ENCODE data around the gene KCNB1.

Gene KCNB1

GRCh38 chr20:49323622-49324238 is 158.7 kb downstream of the KCNB1 start:
- Mint-ChIP-seq H3K4me1 (peaks cover 23% of the 10 kb centered on the region), H3K27ac (peak overlapping the region in 2 of 3 experiments; percentile 64 to 80), H3K36me3 (ENCODE audit: low read depth) (no peaks in the 10 kb centered on the region), H3K27me3 (ENCODE audit: low read depth) (peaks cover 63% of the 10 kb centered on the region), H3K4me3 (no peak overlapping the region), H3K9me3 (no peaks in the 10 kb centered on the region)
- peak in 1 of 3 experiments; percentile 19 for TF ChIP-seq CTCF (IDR thresholded peaks at IDR 0.05; ENCODE audit: unreplicated experiment in 3 of 3)

GRCh38 chr20:49320460-49320859 is 162.0 kb downstream of the KCNB1 start:
- Mint-ChIP-seq H3K27me3 (ENCODE audit: low read depth) (peaks cover 83% of the 10 kb centered on the region), H3K9me3 (peaks cover 8% of the 10 kb centered on the region), H3K27ac (no peak overlapping the region), H3K4me3 (peak overlapping the region in 2 of 3 experiments; percentile 53 to 59), H3K36me3 (ENCODE audit: low read depth) (peaks cover 3% of the 10 kb centered on the region), H3K4me1 (peaks cover 20% of the 10 kb centered on the region)
- TF ChIP-seq CTCF (IDR thresholded peaks at IDR 0.05; ENCODE audit: unreplicated experiment in 3 of 3) = peak; percentile 44 to 54 (median 51)

GRCh38 chr20:49319208-49319809 is 163.2 kb downstream of the KCNB1 start:
- H3K4me1 Mint-ChIP-seq = peaks cover 19% of the 10 kb centered on the region
- H3K36me3 Mint-ChIP-seq (ENCODE audit: low read depth) = peaks cover 3% of the 10 kb centered on the region
- no peak overlapping the region for H3K27ac Mint-ChIP-seq
- peaks cover 8% of the 10 kb centered on the region for H3K9me3 Mint-ChIP-seq
- H3K4me3 Mint-ChIP-seq = peak overlapping the region; percentile 71 to 74 (median 72)
- H3K27me3 Mint-ChIP-seq (ENCODE audit: low read depth) = peaks cover 90% of the 10 kb centered on the region
- no peak for TF ChIP-seq CTCF (IDR thresholded peaks at IDR 0.05; ENCODE audit: unreplicated experiment in 3 of 3)

GRCh38 chr20:49318430-49319207 is 163.8 kb downstream of the KCNB1 start:
- H3K27ac Mint-ChIP-seq = no peak overlapping the region
- H3K9me3 Mint-ChIP-seq = peaks cover 8% of the 10 kb centered on the region
- peaks cover 3% of the 10 kb centered on the region for H3K36me3 Mint-ChIP-seq (ENCODE audit: low read depth)
- H3K4me3 Mint-ChIP-seq = peak overlapping the region; percentile 71 to 74 (median 72)
- H3K4me1 Mint-ChIP-seq = peaks cover 15% of the 10 kb centered on the region
- no peak for TF ChIP-seq CTCF (IDR thresholded peaks at IDR 0.05; ENCODE audit: unreplicated experiment in 3 of 3)
- H3K27me3 Mint-ChIP-seq (ENCODE audit: low read depth) = peaks cover 95% of the 10 kb centered on the region

- no peak for TF ChIP-seq CTCF (IDR thresholded peaks at IDR 0.05; ENCODE audit: unreplicated experiment in 3 of 3)
- Mint-ChIP-seq H3K4me1 (peaks cover 14% of the 10 kb centered on the region), H3K4me3 (peak overlapping the region; percentile 62 to 74 (median 71)), H3K27ac (no peak overlapping the region), H3K9me3 (peaks cover 8% of the 10 kb centered on the region), H3K27me3 (ENCODE audit: low read depth) (peaks cover 95% of the 10 kb centered on the region), H3K36me3 (ENCODE audit: low read depth) (peaks cover 3% of the 10 kb centered on the region)
These were observed 164.4 kb downstream of the KCNB1 start for GRCh38 chr20:49318091-49318429.

Measured in nephron (organoid).